K562 (cell line): ENCODE measurements around the gene CERS5. TPM values are rescaled to one million over a fixed set of nuclear protein-coding genes. Genes with fewer than 3 reads are reported as not detected.
A peak's percentile ranks its signal among the peaks of the same experiment; 100 is the strongest.

Source experiments
- ARID3A ChIP-seq: IDR thresholded peaks from 2 replicates; pipeline ENCODE4 v1.6.1; 2012; ENCODE audit warnings: low read depth, low read length, improper control_type of control experiment, borderline replicate concordance
- ATF1 ChIP-seq, 2 experiments: fragments of 450-650 bp in 1 of 2; IDR thresholded peaks; 2 replicates each; pipeline ENCODE4 v1.6.1; 2016; ENCODE audit warnings: missing compliant biosample characterization in 1 of 2, missing genetic modification characterization in 1 of 2
- ATF4 ChIP-seq: fragments of 450-650 bp; formaldehyde crosslinking; IDR thresholded peaks from 2 replicates; pipeline ENCODE4 v1.4.0; 2022; ENCODE audit warnings: mild to moderate bottlenecking, moderate library complexity
- ATF7 ChIP-seq: fragments of 450-650 bp; IDR thresholded peaks from 2 replicates; pipeline ENCODE4 v1.7.1; 2014; ENCODE audit warnings: mild to moderate bottlenecking, moderate library complexity
- CBX1 ChIP-seq: sonication (generic); IDR thresholded peaks from 2 replicates; pipeline ENCODE4 v1.6.1; 2016; ENCODE audit warnings: antibody characterized with exemption, low read depth, mild to moderate bottlenecking
- E2F3 ChIP-seq: fragments of 250-450 bp; sonication (Bioruptor Pico); IDR thresholded peaks from 2 replicates; pipeline ENCODE4 v1.4.0; 2020; ENCODE audit warnings: mild to moderate bottlenecking
- ELF4 ChIP-seq: fragments of 450-650 bp; formaldehyde crosslinking; IDR thresholded peaks from 2 replicates; pipeline ENCODE4 v1.4.0; 2022; ENCODE audit warnings: missing genetic modification characterization
- FOXK2 ChIP-seq, 2 experiments: fragments of 450-650 bp; IDR thresholded peaks in 1 of 2; conservative IDR thresholded peaks in 1 of 2; 2 replicates each; pipeline ENCODE4 v1.6.1; 2016; ENCODE audit warnings: low read depth in 2 of 2, mild to moderate bottlenecking in 1 of 2
- HNRNPK ChIP-seq: fragments of 200-400 bp; formaldehyde crosslinking; IDR thresholded peaks from one replicate; pipeline ENCODE4 v1.6.1; 2018; ENCODE audit warnings: mild to moderate bottlenecking, low read depth, low read length; ENCODE audit not compliant: poor library complexity, severe bottlenecking
- L3MBTL2 ChIP-seq: fragments of 450-650 bp; IDR thresholded peaks from 2 replicates; pipeline ENCODE4 v1.6.1; 2016; ENCODE audit warnings: mild to moderate bottlenecking, moderate library complexity
- MAFK ChIP-seq: IDR thresholded peaks from 2 replicates; pipeline ENCODE4 v1.6.1; 2011; ENCODE audit warnings: low read length, improper control_type of control experiment
- MTF1 ChIP-seq: fragments of 250-450 bp; sonication (Bioruptor Pico); IDR thresholded peaks from 2 replicates; pipeline ENCODE4 v1.9.0; 2021; ENCODE audit warnings: moderate library complexity, mild to moderate bottlenecking, inconsistent platforms, borderline replicate concordance
- NFYB ChIP-seq: IDR thresholded peaks from 2 replicates; pipeline ENCODE4 v1.6.1; 2011; ENCODE audit warnings: mild to moderate bottlenecking, moderate library complexity; ENCODE audit not compliant: insufficient read length; ENCODE audit errors: extremely low read depth
- PRMT5 ChIP-seq: sonication (generic); formaldehyde crosslinking; IDR thresholded peaks from 2 replicates; pipeline ENCODE4 v1.5.0; 2020; ENCODE audit warnings: missing genetic modification reagents
- RB1 ChIP-seq: fragments of 450-650 bp; IDR thresholded peaks from 2 replicates; pipeline ENCODE4 v1.6.1; 2017; ENCODE audit warnings: low read depth, mild to moderate bottlenecking
- SAFB ChIP-seq: fragments of 200-400 bp; formaldehyde crosslinking; IDR thresholded peaks from 2 replicates; pipeline ENCODE4 v1.6.1; 2017; ENCODE audit warnings: low read depth, low read length, borderline replicate concordance
- SMAD4 ChIP-seq: fragments of 250-450 bp; sonication (Bioruptor Pico); conservative IDR thresholded peaks from 2 replicates; pipeline ENCODE4 v1.8.0; 2021; ENCODE audit warnings: inconsistent platforms, mild to moderate bottlenecking, moderate library complexity
- SUPT5H ChIP-seq: fragments of 450-650 bp; IDR thresholded peaks from 2 replicates; pipeline ENCODE4 v1.6.1; 2016
- ZNF12 ChIP-seq: sonication (generic); formaldehyde crosslinking; IDR thresholded peaks from 2 replicates; pipeline ENCODE4 v1.4.0; 2020; ENCODE audit warnings: mild to moderate bottlenecking, missing genetic modification reagents
- ZNF146 ChIP-seq: IDR thresholded peaks from one replicate; pipeline ENCODE4 v1.6.1; 2018; ENCODE audit warnings: missing compliant biosample characterization; ENCODE audit not compliant: unreplicated experiment
- ZNF232 ChIP-seq: sonication (generic); formaldehyde crosslinking; IDR thresholded peaks from 2 replicates; pipeline ENCODE4 v1.8.0; 2022; ENCODE audit warnings: mild to moderate bottlenecking, missing genetic modification reagents
- ZNF449 ChIP-seq: fragments of 250-450 bp; sonication (Bioruptor Pico); IDR thresholded peaks from 2 replicates; pipeline ENCODE4 v1.8.0; 2022; ENCODE audit warnings: moderate library complexity, mild to moderate bottlenecking, inconsistent platforms
- polyA plus RNA-seq, 8 experiments: library from polyadenylated mRNA; depleted of rRNA in 4 of 8; stranded (reverse) in 5 of 8; unstranded in 3 of 8; fragments of >200 nt; fragmentation: Nextera tagmentation in 2 of 8; fragmentation: Illumina TruSeq in 1 of 8; extraction: Ambion mirVana in 2 of 8; extraction: Trizol in 1 of 8; gene quantifications; 2 replicates each; pipeline versions ENCODE4 v1.2.1 to v1.2.3, GENCODE V29; 2011 to 2014; ENCODE audit warnings: inconsistent platforms in 1 of 8, missing spikeins in 1 of 8
- total RNA-seq, 7 experiments: library from RNA; depleted of rRNA in 6 of 7; stranded (reverse); fragments of >200 nt in 6 of 7; fragmentation: Illumina TruSeq in 2 of 7; extraction: Trizol in 2 of 7; gene quantifications; 2 replicates each; pipeline versions ENCODE4 v1.2.1 to v1.2.3, GENCODE V29; 2011 to 2021; ENCODE audit warnings: low replicate concordance in 1 of 7

Gene CERS5
- total and polyA plus RNA-seq, 9 of the 15 experiments (the other 6 are each of a cell fraction or from before 2014, with no cell fraction given), result 6.1 to 47.5 (median 17.8) TPM

- TF ChIP-seq RB1 (peak; percentile 66; the same call in 1 of the 2 replicates), ARID3A (peak; percentile 43; the same call in 1 of the 2 replicates), CBX1 (no peak; the same call in 1 of the 2 replicates), HNRNPK (no peak), ELF4 (CRISPR knock-in tag) (no peak), ZNF12 (CRISPR knock-in tag) (0 out of 2 replicates have a peak, but pooled peaks have one; percentile 50), ZNF232 (CRISPR knock-in tag) (no peak), FOXK2 (conservative IDR thresholded peaks at IDR 0.05 in 1 of 2, IDR thresholded peaks at IDR 0.05 in 1 of 2; ENCODE audit: low read depth in 2 of 2) (peak in 1 of 2 experiments; percentile 56; a peak in 2 of 4 replicates), L3MBTL2 (peak; percentile 85), ATF7 (peak; percentile 86), MAFK (no peak), MTF1 (CRISPR knock-in tag) (no peak), ZNF146 (no peak), ATF4 (no peak), ZNF449 (CRISPR knock-in tag) (no peak), SMAD4 (CRISPR knock-in tag) (peak; percentile 67), NFYB (peak; percentile 94), SUPT5H (peak; percentile 86), SAFB (no peak), ATF1 (CRISPR knock-in tag; IDR thresholded peaks at IDR 0.05) (peak; percentile 44; the same call in 1 of the 2 replicates), ATF1 (tag; IDR thresholded peaks at IDR 0.05) (peak; percentile 98), E2F3 (CRISPR knock-in tag) (0 out of 2 replicates have a peak, but pooled peaks have one; percentile 15), PRMT5 (CRISPR knock-in tag) (0 out of 2 replicates have a peak, but pooled peaks have one; percentile 53)
Observed at GRCh38 chr12:50111693-50112455, 55.3 kb downstream of the CERS5 start, which contains the start of gene COX14 (continued).
